Measurements from ENCODE around the gene ELAVL3. TPM values are rescaled to one million over a fixed set of nuclear protein-coding genes. Genes with fewer than 3 reads are reported as not detected.
A peak's percentile ranks its signal among the peaks of the same experiment; 100 is the strongest.
"Not testable (repeated sequence)": the region's sequence is repeated elsewhere in the genome, so short reads cannot be mapped to it uniquely, and the experiment has no call there.

ELAVL3 gene
- total RNA-seq, 1 donor from 2014 or later, result 0.62 TPM

DNA sequence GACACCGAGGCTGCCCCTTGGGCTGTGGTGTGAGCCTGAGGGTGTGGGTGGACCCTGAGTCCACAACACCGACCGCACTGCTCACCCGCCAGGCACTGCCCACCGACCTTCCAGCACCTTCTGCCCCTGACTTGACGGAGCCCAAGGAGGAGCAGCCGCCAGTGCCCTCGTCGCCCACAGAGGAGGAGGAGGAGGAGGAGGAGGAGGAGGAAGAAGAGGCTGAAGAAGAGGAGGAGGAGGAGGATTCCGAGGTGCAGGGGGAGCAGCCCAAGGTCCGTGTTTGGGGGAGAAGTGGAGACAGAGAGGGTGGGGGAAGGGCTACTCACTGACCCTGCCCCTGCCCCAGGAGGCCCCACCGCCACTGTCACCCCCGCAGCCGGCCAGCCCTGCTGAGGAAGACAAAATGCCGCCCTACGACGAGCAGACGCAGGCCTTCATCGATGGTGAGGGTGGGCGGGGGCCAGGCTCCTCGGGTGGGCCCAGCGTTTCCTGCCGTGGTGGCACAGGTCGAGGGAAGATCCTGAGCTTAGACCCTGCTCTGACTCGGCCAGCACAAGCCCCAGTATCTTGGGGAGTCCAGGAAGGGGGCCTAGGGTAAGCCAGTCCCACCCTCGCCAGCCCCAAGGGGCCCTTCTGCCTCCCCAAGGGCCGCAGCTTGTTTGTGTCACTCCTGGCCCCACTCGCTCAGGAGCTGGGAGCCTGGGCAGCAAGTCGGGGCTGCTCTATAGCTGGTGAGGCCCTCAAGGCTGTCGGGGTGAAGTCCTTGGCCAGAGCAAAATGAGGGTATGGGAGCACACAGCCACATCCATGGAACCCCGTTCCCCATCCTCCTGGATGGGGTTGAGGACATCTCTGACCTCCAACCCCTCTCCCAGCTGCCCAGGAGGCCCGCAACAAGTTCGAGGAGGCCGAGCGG is 33.2 kb downstream of the ELAVL3 start:
- ATAC-seq (ENCODE audit: poor library complexity) (no peak), DNase-seq (no peak)

DNA sequence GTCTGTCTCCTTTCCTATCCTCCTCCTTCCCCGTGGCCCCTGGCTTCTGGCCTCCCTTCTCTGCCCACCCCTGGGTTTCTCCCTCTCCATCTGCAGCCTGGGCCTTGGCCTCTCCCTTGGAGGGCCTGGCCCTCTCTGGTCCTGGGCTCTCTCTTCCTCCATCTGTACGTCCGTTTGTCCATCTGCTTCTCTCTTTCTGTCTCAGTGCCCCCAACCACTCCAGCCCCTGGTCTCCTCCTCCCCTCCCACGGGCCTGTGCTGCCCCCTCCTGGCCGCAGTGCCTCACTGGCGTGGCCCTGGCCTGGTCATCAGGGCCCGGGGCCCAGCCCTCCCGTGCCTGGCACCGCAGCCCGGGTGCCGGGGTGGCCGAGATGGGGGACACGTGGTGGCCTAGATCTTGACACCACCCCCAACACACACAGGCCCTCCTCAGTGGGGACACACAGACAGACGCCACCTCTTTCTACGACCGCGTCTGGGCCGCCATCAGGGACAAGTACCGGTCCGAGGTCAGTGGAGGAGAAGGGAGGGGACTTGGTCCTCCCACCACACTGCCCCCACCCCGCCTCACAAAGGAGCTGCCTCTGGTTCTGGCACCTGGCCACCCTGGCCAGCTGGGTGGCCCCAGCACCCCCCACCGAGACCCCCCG is 34.1 kb downstream of the ELAVL3 start:
- ATAC-seq (ENCODE audit: poor library complexity) (peak; percentile 84), DNase-seq (peak; percentile 67)
- intact Hi-C loops (cut with DNase I), result no loop called here

More for the DNA sequence above, 33.2 kb downstream of the ELAVL3 start:
- intact Hi-C loops (cut with DNase I), result no loop called here

DNA sequence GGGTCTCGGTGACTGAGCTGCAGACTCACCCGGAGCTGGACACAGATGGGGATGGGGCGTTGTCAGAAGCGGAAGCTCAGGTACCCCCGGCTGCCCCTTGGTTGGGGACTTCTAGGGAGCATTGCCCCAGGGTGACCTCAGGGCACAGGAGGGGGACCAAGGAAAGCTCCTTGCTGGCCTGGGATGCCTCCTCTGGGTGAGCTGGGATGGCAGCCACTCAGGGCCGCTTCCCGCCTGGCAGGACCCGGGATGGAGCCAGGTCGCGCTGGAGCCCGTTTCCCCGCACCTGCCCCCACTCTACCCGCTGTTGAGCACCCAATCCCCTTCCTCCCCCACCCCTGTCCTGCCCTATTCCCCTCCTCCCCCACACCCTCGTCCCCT is 34.6 kb downstream of the ELAVL3 start:
- DNase-seq (no peak), ATAC-seq (ENCODE audit: poor library complexity) (no peak)
- intact Hi-C loops (cut with DNase I), result no loop called here

DNA sequence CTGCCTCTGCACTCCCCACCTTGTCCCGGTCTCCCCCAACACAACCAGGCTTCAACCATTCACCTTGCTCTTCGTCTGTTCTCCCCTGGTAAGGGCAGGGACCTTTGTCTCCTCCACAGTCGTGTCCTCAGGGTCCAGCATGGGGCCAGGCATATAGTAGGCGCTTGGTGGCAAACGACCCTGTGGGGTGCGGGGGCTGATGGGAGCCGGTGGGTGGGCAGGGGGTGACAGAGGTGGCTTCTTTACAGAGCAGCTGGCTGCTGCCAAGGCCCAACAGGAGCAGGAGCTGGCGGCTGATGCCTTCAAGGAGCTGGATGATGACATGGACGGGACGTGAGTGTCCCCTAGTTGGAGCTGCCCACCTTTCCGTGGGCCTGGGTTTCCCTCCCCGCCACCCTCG is 35.7 kb downstream of the ELAVL3 start:
- intact Hi-C loops (cut with DNase I), result no loop called here
- DNase-seq (no peak), ATAC-seq (ENCODE audit: poor library complexity) (no peak)

DNA sequence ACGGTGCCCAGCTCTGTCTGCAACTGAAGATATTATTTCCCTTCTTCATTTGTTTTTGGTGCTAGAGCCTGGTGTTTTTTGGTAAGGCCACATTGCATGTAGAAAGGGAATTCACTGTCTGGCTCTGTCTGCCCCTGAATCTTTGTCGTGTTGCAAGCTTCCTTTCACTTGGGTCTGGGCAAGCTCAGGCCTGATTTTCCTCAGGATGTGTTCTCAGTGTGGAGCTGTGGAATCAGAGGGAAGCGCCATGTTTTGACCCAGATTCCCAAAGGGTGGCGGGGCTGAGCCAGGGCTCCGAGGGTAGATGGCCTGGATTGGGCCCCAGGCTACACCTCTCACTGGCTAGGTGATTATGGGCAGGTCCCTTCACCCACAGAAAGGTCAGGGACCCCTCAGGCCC is 36.8 kb downstream of the ELAVL3 start:
- ATAC-seq (ENCODE audit: poor library complexity) (no peak), DNase-seq (no peak)
- intact Hi-C loops (cut with DNase I), result loop anchor here (5.0 kb wide), 1 partner anchor 152 kb away; no protein-coding TSS in a partner anchor

DNA sequence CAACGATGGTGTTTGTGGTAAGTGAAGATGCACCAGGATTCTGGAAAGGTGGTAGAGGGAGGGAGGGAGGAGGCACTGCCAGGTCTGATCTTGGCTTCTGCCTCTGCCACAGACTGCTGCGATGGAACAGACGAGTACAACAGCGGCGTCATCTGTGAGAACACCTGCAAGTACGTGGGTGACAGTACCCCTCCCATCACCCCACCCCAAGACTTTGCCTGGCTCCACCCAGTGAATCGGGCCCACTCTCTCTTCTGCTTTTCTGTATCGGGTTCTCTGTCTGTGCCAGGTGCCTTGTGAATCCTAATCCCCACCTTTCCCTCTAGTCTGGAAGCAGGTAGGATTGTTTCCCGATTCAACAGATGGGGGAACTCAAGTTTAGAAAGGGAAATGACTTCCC is 42.9 kb downstream of the ELAVL3 start:
- intact Hi-C loops (cut with DNase I), result loop anchor here (10.0 kb wide), 1 partner anchor 53 kb away; the partner anchor contains the start of gene EPOR
- no peak for ATAC-seq (ENCODE audit: poor library complexity)
- DNase-seq, result no peak

GRCh38 chr19:11435833-11436313 is 45.0 kb downstream of the ELAVL3 start:
- DNase-seq, result no peak
- intact Hi-C loops (cut with DNase I), result loop anchor here (10.0 kb wide), 1 partner anchor 51 kb away; the partner anchor contains the start of gene EPOR
- ATAC-seq (ENCODE audit: poor library complexity), result no peak

DNA sequence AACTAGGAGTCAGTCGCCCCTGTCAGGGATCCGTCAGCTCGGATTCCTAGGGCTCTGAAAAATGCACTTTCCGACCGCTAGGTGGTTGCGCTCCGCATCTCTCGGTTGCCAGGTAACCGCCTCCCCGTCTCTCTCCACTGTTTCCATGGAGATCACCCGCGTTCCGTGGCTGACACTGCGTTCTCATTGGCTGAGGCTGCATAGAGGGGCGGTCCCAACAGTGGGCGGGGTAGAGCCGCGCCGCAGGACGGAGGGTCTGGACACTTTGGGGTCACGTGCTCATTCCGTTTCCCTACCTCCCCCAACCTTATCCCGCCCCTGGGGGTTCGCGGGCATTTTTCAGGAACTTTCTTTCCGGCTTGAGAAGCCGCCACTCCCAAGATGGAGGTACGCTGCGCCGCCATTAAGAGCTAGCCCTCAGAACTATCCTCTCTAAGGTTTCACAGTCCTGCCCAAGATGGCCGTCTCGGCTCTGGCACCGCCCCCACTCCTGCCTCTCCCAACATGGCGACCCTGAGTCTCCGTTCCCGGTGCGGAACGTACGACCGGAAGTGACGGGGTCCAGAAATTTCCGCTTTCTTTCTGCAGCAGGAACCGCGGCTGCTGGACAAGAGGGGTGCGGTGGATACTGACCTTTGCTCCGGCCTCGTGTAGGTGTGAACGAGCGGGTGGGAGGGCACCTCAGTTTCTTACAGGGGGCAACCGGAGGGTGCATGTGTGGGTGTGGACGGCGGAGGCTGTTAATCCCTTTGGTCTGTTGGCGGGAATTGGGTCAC is 45.6 kb downstream of the ELAVL3 start, which contains the start of the genes ODAD3 and PRKCSH:
Gene ODAD3, minus strand, starts transcription at position 65 of the 776 bp plus-strand sequence. CDS start 105 bp downstream, outside the sequence.
Gene PRKCSH, plus strand, starts transcription at position 579 of the 776 bp plus-strand sequence. CDS start 483 bp downstream, outside the sequence.
- peak; percentile 99 for ATAC-seq (ENCODE audit: poor library complexity)
- DNase-seq, result peak; percentile 99
- intact Hi-C loops (cut with DNase I), result loop anchor here (10.0 kb wide), 1 partner anchor 50 kb away; the partner anchor contains the start of gene EPOR

- ATAC-seq (ENCODE audit: poor library complexity), result no peak
- intact Hi-C loops (cut with DNase I), result loop anchor here (10.0 kb wide), 1 partner anchor 50 kb away; the partner anchor contains the start of gene EPOR
- DNase-seq, result no peak
Measured at GRCh38 chr19:11434703-11435056, 46.2 kb downstream of the ELAVL3 start.

DNA sequence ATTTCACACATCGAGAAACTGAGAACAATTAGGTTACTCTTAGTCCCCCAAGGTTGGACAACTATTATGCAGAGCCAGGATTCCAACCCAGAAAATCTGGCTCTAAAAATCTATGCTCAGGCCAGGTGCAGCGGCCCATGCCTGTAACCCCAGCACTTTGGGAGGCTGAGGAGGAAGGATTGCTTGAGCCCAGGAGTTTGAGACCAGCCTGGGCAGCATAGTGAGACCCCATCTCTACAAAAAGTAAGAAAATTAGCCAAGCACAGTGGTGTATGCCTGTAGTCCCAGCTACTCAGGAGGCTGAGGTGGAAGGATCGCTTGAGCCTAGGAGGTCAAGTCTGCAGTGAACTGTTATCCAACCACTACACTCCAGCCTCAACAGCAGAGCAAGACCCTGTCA is 47.3 kb downstream of the ELAVL3 start:
- not testable (repeated sequence) for ATAC-seq (ENCODE audit: poor library complexity); DNase-seq
- intact Hi-C loops (cut with DNase I), result loop anchor here (10.0 kb wide), 1 partner anchor 49 kb away; the partner anchor contains the start of gene EPOR

- ATAC-seq (ENCODE audit: poor library complexity) (no peak), DNase-seq (no peak)
- intact Hi-C loops (cut with DNase I), result no loop called here
Measured at GRCh38 chr19:11426656-11427055, 54.2 kb downstream of the ELAVL3 start.

- intact Hi-C loops (cut with DNase I), result no loop called here
- DNase-seq (no peak), ATAC-seq (ENCODE audit: poor library complexity) (no peak)
Measured at GRCh38 chr19:11425719-11426457, 55.0 kb downstream of the ELAVL3 start.

DNA sequence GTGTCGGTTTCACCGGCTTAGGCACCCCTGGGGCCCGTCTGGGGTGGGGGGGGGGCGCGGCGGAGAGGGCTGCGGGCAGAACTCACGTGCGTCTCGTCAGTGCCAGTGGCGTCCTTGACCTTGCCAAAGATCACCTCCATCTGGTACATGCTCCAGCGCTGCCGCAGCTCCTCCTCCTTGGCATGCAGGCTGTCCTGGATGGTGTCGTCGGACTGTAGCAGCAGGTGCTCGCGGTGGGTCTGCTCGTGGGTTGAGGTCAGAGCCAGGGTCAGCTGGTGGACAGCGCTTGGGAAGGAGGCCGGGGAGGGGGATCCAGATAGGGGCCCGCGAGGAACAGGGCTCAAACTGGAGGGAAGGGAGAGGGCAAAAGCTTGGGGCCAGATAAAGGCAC is 57.1 kb downstream of the ELAVL3 start:
- DNase-seq (no peak), ATAC-seq (ENCODE audit: poor library complexity) (no peak)
- intact Hi-C loops (cut with DNase I), result no loop called here

DNA sequence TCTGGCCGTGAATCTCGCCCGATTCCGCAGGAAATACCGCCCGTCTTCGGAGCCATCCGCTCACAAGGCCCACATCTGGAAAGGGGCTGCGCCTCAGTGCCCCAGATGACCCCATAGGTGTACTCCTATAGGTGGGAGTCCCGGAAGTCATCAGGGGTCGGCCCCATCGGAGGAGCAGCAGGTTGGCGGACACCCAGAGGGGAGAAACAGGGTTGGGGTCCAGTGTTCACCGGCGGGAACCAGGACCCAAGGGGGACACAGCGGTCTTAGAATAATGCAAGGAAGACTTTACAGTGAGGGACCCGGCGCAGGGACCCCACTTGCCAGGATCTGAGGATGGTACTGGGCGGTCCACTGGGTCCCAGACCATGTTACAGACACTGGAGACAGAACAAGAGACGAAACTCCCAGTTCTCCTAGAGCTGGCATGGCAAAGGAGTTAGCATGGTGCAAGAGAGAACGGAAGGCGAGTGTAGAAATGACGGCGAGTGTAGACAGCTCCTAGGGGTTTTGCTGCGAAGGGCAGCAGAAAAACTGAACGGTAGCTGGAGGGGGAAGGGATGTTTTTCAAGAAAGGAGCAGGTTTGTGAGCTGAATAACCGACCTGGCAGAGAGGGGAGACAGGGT is 57.6 kb downstream of the ELAVL3 start:
- intact Hi-C loops (cut with DNase I), result no loop called here
- DNase-seq (no peak), ATAC-seq (ENCODE audit: poor library complexity) (no peak)

DNA sequence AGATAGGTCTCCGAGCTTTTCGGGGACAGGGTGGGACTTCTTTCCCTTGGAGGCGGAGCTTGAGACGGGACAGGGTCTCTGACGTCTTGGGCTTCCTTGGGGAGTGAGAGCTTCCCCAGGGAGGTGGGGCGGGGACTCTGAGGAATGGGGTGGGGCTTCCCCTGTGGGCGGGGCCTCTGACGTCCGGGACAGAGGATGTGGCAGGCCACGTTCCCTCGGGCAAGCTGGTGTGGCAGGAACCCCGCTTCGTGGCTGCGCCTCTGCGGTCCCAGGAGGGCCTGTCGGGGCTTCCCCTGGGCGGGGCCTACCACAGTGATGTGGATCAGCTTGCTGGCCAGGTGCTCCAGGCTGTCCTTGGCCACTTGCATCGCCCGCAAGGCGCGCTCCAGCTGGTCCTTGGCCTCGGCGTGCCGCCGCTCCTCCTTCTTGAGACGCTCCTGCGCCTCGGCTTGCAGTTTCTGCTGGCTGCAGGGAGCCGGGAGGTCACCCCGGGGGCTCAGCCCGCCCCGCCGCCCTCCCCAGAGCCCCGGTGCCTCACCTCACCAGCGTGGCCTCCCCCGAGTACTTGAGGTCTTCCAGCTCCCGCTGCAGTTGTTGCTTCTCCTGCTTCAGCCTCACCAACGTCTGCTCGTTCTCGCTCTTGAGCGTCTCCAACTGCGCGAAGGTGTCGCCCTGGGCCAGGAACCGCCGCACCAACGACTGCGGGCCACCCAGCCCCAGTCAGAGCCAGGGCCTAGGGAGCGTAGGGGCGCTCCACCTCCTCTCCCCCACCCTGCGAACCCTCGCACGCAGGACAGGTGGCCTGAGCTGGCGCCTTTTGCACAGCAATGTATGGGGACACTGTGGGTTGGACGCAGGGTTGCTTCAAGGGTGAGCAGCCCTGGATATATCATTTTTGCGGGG is 58.4 kb downstream of the ELAVL3 start:
- ATAC-seq (ENCODE audit: poor library complexity) (peak; percentile 54), DNase-seq (peak; percentile 88)
- intact Hi-C loops (cut with DNase I), result no loop called here

DNA sequence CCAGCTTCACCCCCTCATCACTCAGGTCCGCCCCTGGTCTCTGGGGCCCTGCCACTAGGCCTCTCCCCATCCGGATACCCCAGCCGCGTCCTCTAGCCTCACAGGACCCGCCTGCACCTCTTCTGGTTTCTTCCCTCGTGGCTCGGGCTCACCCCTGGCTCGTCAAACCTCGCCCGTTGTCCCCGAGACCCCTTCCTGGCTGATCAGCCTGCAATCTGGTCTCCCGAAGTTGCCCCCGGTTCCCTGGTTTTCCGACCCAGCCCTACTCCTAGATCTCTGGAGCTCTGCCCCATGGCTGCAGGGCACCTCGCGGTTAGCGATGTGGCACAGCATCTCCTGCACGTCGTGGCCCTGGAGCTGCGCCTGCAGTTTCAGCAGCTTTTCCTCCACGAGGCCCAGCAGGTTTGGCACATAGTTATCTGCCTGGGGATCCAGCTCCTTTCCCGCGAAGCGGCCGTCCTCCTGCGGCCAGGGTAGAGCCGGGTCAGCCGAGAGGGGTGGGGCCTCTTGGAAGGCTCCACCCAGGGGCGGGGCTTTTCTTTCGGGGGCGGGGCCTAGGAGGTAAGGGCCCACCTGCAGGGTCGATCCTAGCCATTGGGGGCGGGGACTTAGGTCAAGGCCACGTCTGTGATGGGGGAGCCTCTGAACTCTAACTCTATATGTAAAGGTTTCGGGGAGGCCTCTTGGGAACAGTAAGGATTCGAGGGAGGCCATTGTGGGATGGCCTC is 59.3 kb downstream of the ELAVL3 start:
- DNase-seq, result peak; percentile 63
- ATAC-seq (ENCODE audit: poor library complexity), result peak; percentile 54
- intact Hi-C loops (cut with DNase I), result no loop called here

All from Right ventricle myocardium superior (tissue), 1 donor.